ENCODE measurements around the gene KRTAP10-2.

DNA sequence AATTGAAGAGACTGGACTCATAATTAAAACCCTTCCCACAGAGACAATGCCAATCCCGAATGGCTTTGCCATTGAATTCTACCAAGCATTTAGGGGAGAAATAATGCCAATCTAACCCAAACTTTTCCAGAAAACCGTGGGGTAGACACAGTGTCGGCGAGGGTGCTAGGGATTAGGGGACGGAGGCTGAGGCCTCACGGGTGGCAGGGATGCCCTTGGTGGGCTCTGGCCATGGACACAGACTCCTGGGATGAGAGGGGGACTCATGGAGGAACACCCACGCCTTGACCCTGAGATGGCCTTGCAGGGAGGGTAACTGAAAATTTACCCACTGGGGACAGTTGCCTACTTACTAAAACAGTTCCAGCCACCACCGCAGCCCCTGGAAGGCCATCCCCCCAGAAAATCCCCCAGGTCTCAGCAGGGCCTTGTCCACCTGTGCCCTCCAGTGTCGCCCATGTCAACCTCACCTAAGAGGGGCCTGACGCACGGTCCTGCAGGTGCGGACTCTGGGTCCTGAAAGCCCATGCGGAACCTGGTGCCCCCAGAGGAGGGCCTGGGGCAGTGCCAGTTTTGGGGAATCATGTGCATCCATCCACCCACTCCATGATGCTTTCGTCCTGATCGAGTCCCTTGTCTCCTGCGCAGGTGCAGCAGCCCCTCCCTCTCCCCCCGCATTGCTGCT lies 27.2 kb upstream of the KRTAP10-2 start:
- no peak for TF ChIP-seq EZH2 (IDR thresholded peaks at IDR 0.05; ENCODE audit: borderline replicate concordance, low read depth, low read length, severe bottlenecking)
- TF ChIP-seq, protein P1, sequence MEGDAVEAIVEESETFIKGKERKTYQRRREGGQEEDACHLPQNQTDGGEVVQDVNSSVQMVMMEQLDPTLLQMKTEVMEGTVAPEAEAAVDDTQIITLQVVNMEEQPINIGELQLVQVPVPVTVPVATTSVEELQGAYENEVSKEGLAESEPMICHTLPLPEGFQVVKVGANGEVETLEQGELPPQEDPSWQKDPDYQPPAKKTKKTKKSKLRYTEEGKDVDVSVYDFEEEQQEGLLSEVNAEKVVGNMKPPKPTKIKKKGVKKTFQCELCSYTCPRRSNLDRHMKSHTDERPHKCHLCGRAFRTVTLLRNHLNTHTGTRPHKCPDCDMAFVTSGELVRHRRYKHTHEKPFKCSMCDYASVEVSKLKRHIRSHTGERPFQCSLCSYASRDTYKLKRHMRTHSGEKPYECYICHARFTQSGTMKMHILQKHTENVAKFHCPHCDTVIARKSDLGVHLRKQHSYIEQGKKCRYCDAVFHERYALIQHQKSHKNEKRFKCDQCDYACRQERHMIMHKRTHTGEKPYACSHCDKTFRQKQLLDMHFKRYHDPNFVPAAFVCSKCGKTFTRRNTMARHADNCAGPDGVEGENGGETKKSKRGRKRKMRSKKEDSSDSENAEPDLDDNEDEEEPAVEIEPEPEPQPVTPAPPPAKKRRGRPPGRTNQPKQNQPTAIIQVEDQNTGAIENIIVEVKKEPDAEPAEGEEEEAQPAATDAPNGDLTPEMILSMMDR (IDR thresholded peaks at IDR 0.05; ENCODE audit: borderline replicate concordance, extremely low read depth, low read length, poor library complexity, severe bottlenecking), result no peak
